Ishikawa (cell line): ENCODE results near the gene GYG1.

Source experiments
- CEBPB ChIP-seq: IDR thresholded peaks from 2 replicates; pipeline ENCODE4 v1.6.1; 2012
- CREB1 ChIP-seq: IDR thresholded peaks from 2 replicates; pipeline ENCODE4 v1.6.1; 2012; ENCODE audit warnings: low read depth
- EGR1 ChIP-seq: IDR thresholded peaks from 2 replicates; pipeline ENCODE4 v1.6.1; 2012
- EP300 ChIP-seq: IDR thresholded peaks from 2 replicates; pipeline ENCODE4 v1.6.1; 2012; ENCODE audit warnings: borderline replicate concordance
- FOXM1 ChIP-seq: IDR thresholded peaks from 2 replicates; pipeline ENCODE4 v1.6.1; 2012; ENCODE audit warnings: low read depth, borderline replicate concordance
- MAX ChIP-seq: IDR thresholded peaks from 2 replicates; pipeline ENCODE4 v1.6.1; 2012
- NFIC ChIP-seq: IDR thresholded peaks from 2 replicates; pipeline ENCODE4 v1.6.1; 2012
- RAD21 ChIP-seq: IDR thresholded peaks from 2 replicates; pipeline ENCODE4 v1.6.1; 2012; ENCODE audit warnings: low read depth
- TAF1 ChIP-seq: IDR thresholded peaks from 2 replicates; pipeline ENCODE4 v1.6.1; 2012; ENCODE audit warnings: low read depth, mild to moderate bottlenecking
- TCF12 ChIP-seq: IDR thresholded peaks from 2 replicates; pipeline ENCODE4 v1.6.1; 2012; ENCODE audit warnings: low read depth
- TEAD4 ChIP-seq: IDR thresholded peaks from 2 replicates; pipeline ENCODE4 v1.6.1; 2012
- YY1 ChIP-seq: IDR thresholded peaks from 2 replicates; pipeline ENCODE4 v1.6.1; 2012; ENCODE audit warnings: low read depth
- ZBTB7A ChIP-seq: IDR thresholded peaks from 2 replicates; pipeline ENCODE4 v1.6.1; 2012; ENCODE audit warnings: low read depth
- TF ChIP-seq, protein P1 (sequence below): IDR thresholded peaks from 2 replicates; pipeline ENCODE4 v1.6.1; 2012; ENCODE audit warnings: low read depth, mild to moderate bottlenecking
- TF ChIP-seq, protein P2 (sequence below): IDR thresholded peaks from 2 replicates; pipeline ENCODE4 v1.6.1; 2012

GYG1 gene

DNA sequence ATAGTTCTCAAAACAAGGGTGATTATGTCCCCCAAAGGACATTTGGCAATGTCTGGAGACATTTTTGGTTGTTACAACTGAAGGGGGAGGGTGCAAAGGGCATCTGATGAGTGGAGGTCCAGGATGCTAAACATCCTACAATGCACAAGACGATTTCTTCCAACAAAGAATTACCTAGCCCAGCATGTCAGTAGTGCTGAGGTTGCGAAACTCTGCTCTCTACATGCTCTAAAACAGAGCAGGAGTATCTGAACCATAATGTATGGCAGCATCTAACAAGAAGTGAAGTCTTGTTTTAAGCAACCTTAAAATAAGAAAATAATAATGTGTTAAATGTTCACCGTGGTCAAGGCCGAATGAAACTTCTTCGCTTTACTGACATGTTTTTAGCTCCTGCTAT is 7.0 kb downstream of the GYG1 start:
- TF ChIP-seq RAD21, result no peak
- peak; percentile 42; the same call in 1 of the 2 replicates for TF ChIP-seq CEBPB

DNA sequence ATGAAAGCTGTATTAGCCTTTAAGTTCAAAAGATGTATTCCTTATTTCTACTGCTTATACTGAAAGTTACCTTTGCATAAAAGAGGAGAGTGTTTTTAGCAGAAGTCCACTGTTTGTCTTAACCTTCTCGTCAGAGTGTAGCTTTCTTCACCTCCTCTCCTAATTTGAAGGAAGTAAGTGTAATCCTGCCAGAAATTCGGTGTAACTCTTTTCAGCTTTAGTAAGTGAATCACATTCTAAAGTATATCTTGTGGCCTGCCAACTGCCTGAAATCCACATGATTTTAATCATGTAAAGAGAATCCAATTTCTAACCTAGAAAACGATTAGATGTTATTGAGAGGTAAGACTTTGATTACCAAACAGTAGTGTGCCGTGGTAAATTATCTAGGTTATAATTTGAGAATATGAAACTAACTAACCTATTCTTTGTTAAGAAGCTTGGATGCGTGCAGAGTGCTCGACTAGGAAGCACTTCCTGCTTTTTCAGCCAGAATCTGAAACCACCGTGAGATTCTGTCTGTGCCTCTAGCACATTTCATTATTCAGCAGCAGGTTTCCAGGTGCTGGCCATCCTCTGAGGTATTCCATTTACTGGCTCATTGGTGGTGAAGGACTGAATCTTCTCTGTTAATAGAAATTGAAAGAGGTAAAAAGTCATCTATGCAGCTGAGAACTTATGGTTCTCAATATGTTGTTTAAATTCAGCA is 7.5 kb downstream of the GYG1 start:
- TF ChIP-seq, protein P1, sequence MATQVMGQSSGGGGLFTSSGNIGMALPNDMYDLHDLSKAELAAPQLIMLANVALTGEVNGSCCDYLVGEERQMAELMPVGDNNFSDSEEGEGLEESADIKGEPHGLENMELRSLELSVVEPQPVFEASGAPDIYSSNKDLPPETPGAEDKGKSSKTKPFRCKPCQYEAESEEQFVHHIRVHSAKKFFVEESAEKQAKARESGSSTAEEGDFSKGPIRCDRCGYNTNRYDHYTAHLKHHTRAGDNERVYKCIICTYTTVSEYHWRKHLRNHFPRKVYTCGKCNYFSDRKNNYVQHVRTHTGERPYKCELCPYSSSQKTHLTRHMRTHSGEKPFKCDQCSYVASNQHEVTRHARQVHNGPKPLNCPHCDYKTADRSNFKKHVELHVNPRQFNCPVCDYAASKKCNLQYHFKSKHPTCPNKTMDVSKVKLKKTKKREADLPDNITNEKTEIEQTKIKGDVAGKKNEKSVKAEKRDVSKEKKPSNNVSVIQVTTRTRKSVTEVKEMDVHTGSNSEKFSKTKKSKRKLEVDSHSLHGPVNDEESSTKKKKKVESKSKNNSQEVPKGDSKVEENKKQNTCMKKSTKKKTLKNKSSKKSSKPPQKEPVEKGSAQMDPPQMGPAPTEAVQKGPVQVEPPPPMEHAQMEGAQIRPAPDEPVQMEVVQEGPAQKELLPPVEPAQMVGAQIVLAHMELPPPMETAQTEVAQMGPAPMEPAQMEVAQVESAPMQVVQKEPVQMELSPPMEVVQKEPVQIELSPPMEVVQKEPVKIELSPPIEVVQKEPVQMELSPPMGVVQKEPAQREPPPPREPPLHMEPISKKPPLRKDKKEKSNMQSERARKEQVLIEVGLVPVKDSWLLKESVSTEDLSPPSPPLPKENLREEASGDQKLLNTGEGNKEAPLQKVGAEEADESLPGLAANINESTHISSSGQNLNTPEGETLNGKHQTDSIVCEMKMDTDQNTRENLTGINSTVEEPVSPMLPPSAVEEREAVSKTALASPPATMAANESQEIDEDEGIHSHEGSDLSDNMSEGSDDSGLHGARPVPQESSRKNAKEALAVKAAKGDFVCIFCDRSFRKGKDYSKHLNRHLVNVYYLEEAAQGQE, result no peak
- TF ChIP-seq YY1 (no peak), RAD21 (no peak), EP300 (no peak), CREB1 (no peak), EGR1 (no peak), TCF12 (no peak), FOXM1 (no peak), ZBTB7A (no peak), MAX (no peak), CEBPB (no peak), TEAD4 (no peak), TAF1 (no peak)
- TF ChIP-seq, protein P2, sequence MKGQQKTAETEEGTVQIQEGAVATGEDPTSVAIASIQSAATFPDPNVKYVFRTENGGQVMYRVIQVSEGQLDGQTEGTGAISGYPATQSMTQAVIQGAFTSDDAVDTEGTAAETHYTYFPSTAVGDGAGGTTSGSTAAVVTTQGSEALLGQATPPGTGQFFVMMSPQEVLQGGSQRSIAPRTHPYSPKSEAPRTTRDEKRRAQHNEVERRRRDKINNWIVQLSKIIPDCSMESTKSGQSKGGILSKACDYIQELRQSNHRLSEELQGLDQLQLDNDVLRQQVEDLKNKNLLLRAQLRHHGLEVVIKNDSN, result no peak

GRCh38 chr3:148999806-149000205 is 8.5 kb downstream of the GYG1 start:
- TF ChIP-seq CEBPB, result no peak
- no peak for TF ChIP-seq TCF12
- no peak for TF ChIP-seq EP300
- no peak for TF ChIP-seq MAX
- TF ChIP-seq EGR1, result no peak
- TF ChIP-seq, protein P2, result no peak
- TF ChIP-seq RAD21, result no peak
- no peak for TF ChIP-seq FOXM1
- no peak for TF ChIP-seq TAF1
- no peak for TF ChIP-seq YY1
- TF ChIP-seq, protein P1, result no peak
- TF ChIP-seq NFIC, result no peak
- no peak for TF ChIP-seq CREB1
- TF ChIP-seq ZBTB7A, result no peak
- TF ChIP-seq TEAD4, result no peak

- TF ChIP-seq CEBPB (no peak), RAD21 (no peak), TEAD4 (no peak), TAF1 (no peak), NFIC (no peak), CREB1 (no peak), EP300 (no peak), TCF12 (no peak), EGR1 (no peak), MAX (no peak), ZBTB7A (no peak), YY1 (no peak), FOXM1 (no peak)
- TF ChIP-seq, protein P2, result no peak
- TF ChIP-seq, protein P1, result no peak
Observed at GRCh38 chr3:149000206-149000745, 8.9 kb downstream of the GYG1 start.
